ENCODE results near the gene ACYP2.
"Not testable (repeated sequence)": the region's sequence is repeated elsewhere in the genome, so short reads cannot be mapped to it uniquely, and the experiment has no call there.

GRCh38 chr2:54116598-54116997 lies 1.2 kb downstream of the ACYP2 start:
- not testable (repeated sequence) for TF ChIP-seq POLR2A, CTCF, POLR2AphosphoS5 (IDR thresholded peaks at IDR 0.05)
